ENCODE results near the gene BTBD9. TPM values are rescaled to one million over a fixed set of nuclear protein-coding genes. Genes with fewer than 3 reads are reported as not detected.

Gene BTBD9
- total and polyA plus RNA-seq, 2 of the 13 experiments (the other 11 are each of a cell fraction or from before 2014, with no cell fraction given) = 1.2 to 3.0 TPM

DNA sequence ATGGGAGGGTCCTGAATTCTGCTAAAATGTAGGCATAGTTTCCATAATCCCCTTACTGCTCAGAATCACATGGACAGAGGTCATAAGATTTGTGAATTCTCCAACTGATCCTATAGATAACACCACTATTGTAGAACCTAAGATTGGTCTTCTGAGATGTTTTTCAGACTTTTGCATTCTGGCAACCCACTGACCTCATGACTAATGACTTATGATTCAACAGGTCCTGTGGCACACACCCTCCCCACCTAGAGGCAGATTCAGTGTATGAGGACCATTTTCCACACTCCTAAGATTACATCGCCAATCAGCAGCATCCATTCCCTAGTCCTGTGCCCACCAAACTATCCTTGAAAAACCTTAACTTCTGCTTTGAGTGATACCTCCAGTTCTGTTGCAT lies 207.2 kb downstream of the BTBD9 start (continued):
- TF ChIP-seq, protein P1, sequence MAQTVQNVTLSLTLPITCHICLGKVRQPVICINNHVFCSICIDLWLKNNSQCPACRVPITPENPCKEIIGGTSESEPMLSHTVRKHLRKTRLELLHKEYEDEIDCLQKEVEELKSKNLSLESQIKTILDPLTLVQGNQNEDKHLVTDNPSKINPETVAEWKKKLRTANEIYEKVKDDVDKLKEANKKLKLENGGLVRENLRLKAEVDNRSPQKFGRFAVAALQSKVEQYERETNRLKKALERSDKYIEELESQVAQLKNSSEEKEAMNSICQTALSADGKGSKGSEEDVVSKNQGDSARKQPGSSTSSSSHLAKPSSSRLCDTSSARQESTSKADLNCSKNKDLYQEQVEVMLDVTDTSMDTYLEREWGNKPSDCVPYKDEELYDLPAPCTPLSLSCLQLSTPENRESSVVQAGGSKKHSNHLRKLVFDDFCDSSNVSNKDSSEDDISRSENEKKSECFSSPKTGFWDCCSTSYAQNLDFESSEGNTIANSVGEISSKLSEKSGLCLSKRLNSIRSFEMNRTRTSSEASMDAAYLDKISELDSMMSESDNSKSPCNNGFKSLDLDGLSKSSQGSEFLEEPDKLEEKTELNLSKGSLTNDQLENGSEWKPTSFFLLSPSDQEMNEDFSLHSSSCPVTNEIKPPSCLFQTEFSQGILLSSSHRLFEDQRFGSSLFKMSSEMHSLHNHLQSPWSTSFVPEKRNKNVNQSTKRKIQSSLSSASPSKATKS (CRISPR knock-in tag; IDR thresholded peaks at IDR 0.05) = no peak
- TF ChIP-seq, protein P2, sequence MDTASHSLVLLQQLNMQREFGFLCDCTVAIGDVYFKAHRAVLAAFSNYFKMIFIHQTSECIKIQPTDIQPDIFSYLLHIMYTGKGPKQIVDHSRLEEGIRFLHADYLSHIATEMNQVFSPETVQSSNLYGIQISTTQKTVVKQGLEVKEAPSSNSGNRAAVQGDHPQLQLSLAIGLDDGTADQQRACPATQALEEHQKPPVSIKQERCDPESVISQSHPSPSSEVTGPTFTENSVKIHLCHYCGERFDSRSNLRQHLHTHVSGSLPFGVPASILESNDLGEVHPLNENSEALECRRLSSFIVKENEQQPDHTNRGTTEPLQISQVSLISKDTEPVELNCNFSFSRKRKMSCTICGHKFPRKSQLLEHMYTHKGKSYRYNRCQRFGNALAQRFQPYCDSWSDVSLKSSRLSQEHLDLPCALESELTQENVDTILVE (CRISPR knock-in tag; IDR thresholded peaks at IDR 0.05) = no peak
- TF ChIP-seq HMG20B (CRISPR knock-in tag; conservative IDR thresholded peaks at IDR 0.05) = no peak

DNA sequence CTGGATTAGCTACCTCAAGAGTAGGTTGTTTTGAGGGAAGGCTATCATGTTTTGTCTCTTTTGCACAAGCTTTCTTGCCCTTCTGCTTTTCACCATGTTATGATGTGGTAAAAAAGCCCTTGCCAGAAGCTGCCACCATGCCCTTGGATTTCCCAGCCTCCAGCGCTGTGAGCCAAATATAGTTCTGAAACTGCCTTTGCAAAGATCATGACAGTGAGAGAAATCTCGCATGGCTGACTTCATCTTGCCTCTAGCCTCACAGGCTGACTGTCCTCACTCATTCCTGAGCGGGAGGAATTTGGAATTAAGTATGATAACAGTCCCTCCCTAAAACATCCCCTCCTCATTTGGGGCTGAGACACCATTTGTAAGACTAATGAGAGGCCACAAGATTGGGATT lies 207.7 kb downstream of the BTBD9 start:
- Histone ChIP-seq H3K27me3 (ENCODE audit: control insufficient read depth in 1 of 2, insufficient read depth in 2 of 2, low read length in 2 of 2) (no peaks in the 10 kb centered on the region), H4K20me1 (ENCODE audit: insufficient read depth, low read length) (no peaks in the 10 kb centered on the region), H2AFZ (ENCODE audit: low read length) (no peak overlapping the region), H3K36me3 (replicated peaks in 1 of 2; ENCODE audit: control insufficient read depth in 1 of 2, insufficient read depth in 2 of 2, low read length in 2 of 2) (no peaks in the 10 kb centered on the region), H3K79me2 (ENCODE audit: insufficient read depth, low read length) (no peaks in the 10 kb centered on the region), H3K4me1 (ENCODE audit: insufficient read depth, low read length) (no peaks in the 10 kb centered on the region), H3K4me2 (ENCODE audit: low read depth, low read length) (no peak overlapping the region), H3K9ac (ENCODE audit: insufficient read depth, low read depth, low read length) (no peak overlapping the region), H3K9me3 (ENCODE audit: low read length) (no peaks in the 10 kb centered on the region), H3K4me3 (replicated peaks in 1 of 3; ENCODE audit: insufficient read depth in 1 of 3, low read depth in 2 of 3, low read length in 3 of 3) (no peak overlapping the region), H3K27ac (ENCODE audit: extremely low read length, insufficient read depth, low read length) (no peak overlapping the region)
- intact Hi-C loops (cut with micrococcal nuclease; ENCODE audit: unreplicated experiment) = no loop called here
- ChIA-PET POLR2A (no interaction called here), CTCF (ENCODE audit: low intra/inter-chr PET ratio, low total read pairs) (no interaction called here)
- no peak for FAIRE-seq
- ATAC-seq = no peak
- in situ Hi-C loops (cut with HindIII; ENCODE audit: extremely low pct_ligation_motif_present, low pct_unique_long_range_greater_than_20kb) = no loop called here
- no peak for DNase-seq (ENCODE audit: low spot score)
- WGBS (ENCODE audit: low lambda C conversion rate) = 65% methylated on average over 3 of the region's 3 CpGs
- no TSS peak for BruUV-seq (replicated peaks)
- TF ChIP-seq, protein P3, sequence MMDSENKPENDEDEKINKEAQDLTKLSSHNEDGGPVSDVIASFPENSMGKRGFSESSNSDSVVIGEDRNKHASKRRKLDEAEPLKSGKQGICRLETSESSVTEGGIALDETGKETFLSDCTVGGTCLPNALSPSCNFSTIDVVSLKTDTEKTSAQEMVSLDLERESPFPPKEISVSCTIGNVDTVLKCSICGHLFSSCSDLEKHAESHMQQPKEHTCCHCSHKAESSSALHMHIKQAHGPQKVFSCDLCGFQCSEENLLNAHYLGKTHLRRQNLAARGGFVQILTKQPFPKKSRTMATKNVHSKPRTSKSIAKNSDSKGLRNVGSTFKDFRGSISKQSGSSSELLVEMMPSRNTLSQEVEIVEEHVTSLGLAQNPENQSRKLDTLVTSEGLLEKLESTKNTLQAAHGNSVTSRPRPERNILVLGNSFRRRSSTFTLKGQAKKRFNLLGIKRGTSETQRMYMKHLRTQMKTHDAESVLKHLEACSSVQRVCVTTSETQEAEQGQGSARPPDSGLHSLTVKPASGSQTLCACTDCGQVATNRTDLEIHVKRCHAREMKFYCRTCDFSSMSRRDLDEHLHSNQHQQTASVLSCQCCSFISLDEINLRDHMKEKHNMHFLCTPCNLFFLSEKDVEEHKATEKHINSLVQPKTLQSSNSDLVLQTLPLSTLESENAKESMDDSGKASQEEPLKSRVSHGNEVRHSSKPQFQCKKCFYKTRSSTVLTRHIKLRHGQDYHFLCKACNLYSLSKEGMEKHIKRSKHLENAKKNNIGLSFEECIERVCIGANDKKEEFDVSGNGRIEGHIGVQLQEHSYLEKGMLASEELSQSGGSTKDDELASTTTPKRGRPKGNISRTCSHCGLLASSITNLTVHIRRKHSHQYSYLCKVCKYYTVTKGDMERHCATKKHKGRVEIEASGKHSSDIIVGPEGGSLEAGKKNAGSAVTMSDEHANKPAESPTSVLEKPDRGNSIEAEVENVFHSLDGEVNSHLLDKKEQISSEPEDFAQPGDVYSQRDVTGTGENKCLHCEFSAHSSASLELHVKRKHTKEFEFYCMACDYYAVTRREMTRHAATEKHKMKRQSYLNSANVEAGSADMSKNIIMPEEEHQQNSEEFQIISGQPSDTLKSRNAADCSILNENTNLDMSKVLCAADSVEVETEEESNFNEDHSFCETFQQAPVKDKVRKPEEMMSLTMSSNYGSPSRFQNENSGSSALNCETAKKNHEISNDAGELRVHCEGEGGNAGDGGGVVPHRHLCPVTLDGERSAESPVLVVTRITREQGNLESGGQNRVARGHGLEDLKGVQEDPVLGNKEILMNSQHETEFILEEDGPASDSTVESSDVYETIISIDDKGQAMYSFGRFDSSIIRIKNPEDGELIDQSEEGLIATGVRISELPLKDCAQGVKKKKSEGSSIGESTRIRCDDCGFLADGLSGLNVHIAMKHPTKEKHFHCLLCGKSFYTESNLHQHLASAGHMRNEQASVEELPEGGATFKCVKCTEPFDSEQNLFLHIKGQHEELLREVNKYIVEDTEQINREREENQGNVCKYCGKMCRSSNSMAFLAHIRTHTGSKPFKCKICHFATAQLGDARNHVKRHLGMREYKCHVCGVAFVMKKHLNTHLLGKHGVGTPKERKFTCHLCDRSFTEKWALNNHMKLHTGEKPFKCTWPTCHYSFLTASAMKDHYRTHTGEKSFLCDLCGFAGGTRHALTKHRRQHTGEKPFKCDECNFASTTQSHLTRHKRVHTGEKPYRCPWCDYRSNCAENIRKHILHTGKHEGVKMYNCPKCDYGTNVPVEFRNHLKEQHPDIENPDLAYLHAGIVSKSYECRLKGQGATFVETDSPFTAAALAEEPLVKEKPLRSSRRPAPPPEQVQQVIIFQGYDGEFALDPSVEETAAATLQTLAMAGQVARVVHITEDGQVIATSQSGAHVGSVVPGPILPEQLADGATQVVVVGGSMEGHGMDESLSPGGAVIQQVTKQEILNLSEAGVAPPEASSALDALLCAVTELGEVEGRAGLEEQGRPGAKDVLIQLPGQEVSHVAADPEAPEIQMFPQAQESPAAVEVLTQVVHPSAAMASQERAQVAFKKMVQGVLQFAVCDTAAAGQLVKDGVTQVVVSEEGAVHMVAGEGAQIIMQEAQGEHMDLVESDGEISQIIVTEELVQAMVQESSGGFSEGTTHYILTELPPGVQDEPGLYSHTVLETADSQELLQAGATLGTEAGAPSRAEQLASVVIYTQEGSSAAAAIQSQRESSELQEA (CRISPR knock-in tag; IDR thresholded peaks at IDR 0.05; ENCODE audit: not compliant biosample characterization) = no peak
- TF ChIP-seq, protein P4, sequence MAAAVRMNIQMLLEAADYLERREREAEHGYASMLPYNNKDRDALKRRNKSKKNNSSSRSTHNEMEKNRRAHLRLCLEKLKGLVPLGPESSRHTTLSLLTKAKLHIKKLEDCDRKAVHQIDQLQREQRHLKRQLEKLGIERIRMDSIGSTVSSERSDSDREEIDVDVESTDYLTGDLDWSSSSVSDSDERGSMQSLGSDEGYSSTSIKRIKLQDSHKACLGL (CRISPR knock-in tag; IDR thresholded peaks at IDR 0.05) = no peak
- TF ChIP-seq CEBPG (CRISPR knock-in tag; IDR thresholded peaks at IDR 0.05) = no peak
- TF ChIP-seq ZNF674 (CRISPR knock-in tag; IDR thresholded peaks at IDR 0.05; ENCODE audit: low read depth) = no peak
- TF ChIP-seq PHF20 (CRISPR knock-in tag; IDR thresholded peaks at IDR 0.05) = no peak
- TF ChIP-seq, protein P5, sequence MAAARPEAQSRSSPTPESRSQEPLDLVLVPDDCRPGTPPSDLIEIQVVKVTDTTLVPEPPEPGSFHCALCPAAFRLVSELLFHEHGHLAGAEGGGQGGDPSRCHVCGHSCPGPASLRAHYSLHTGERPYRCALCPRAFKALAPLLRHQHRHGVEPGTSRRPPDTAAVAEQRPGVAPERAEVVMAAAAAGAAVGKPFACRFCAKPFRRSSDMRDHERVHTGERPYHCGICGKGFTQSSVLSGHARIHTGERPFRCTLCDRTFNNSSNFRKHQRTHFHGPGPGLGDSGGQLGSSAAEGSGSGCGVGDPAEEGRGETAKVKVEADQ (CRISPR knock-in tag; IDR thresholded peaks at IDR 0.05; ENCODE audit: borderline replicate concordance) = no peak
- TF ChIP-seq MED13 (CRISPR knock-in tag; IDR thresholded peaks at IDR 0.05) = no peak
- no peak for TF ChIP-seq NCOA1 (CRISPR knock-in tag; IDR thresholded peaks at IDR 0.05)
